Astrocyte of the spinal cord (primary cell): Measurements from ENCODE around the gene USF2.

Experiments
- DNase-seq: peaks from one replicate; pipeline ENCODE4 v3.0.0; 2011; ENCODE audit warnings: low read depth, low spot score
- H3K4me3 ChIP-seq: 2 replicates; pipeline ENCODE4 v1.5.1; 2011; ENCODE audit warnings: low read depth, mild to moderate bottlenecking, low read length, moderate library complexity
- CTCF ChIP-seq: IDR thresholded peaks from 2 replicates; pipeline ENCODE4 v1.5.1; 2012; ENCODE audit warnings: low read depth, mild to moderate bottlenecking, low read length, inconsistent platforms
- in situ Hi-C: cut with HindIII; loops from 2 replicates; pipeline ENCODE4 v1.10.0; 2017; ENCODE audit warnings: low sequenced_read_pairs

The USF2 gene

GRCh38 chr19:35253316-35254286, 15.2 kb upstream of the USF2 start:
- no peak for DNase-seq
- in situ Hi-C loops: no loop called here

GRCh38 chr19:35254341-35255297, 14.1 kb upstream of the USF2 start:
- in situ Hi-C loops: no loop called here
- no peak for DNase-seq
- no peak overlapping the region for H3K4me3 ChIP-seq
- TF ChIP-seq CTCF: no peak

More at GRCh38 chr19:35253316-35254286, 15.2 kb upstream of the USF2 start:
- TF ChIP-seq CTCF: no peak
- H3K4me3 ChIP-seq: no peak overlapping the region

- in situ Hi-C loops: no loop called here
- H3K4me3 ChIP-seq: no peak overlapping the region
- TF ChIP-seq CTCF: no peak
- DNase-seq: no peak
Measured at GRCh38 chr19:35256566-35256965, 12.2 kb upstream of the USF2 start.

- no peak for DNase-seq
- in situ Hi-C loops: no loop called here
- H3K4me3 ChIP-seq: no peak overlapping the region
- TF ChIP-seq CTCF: no peak
Measured at GRCh38 chr19:35257113-35257461, 11.7 kb upstream of the USF2 start.

GRCh38 chr19:35260694-35261304, 8.0 kb upstream of the USF2 start:
- DNase-seq: no peak
- no peak for TF ChIP-seq CTCF
- in situ Hi-C loops: no loop called here
- no peak overlapping the region for H3K4me3 ChIP-seq

GRCh38 chr19:35261356-35262100, 7.2 kb upstream of the USF2 start:
- DNase-seq: no peak
- H3K4me3 ChIP-seq: no peak overlapping the region
- in situ Hi-C loops: no loop called here
- no peak for TF ChIP-seq CTCF
